Glutamatergic neuron (in vitro differentiated cells): ENCODE results near the gene B4GALNT4. TPM values are rescaled to one million over a fixed set of nuclear protein-coding genes. Genes with fewer than 3 reads are reported as not detected.
A peak's percentile ranks its signal among the peaks of the same experiment; 100 is the strongest.
"Not testable (repeated sequence)": the region's sequence is repeated elsewhere in the genome, so short reads cannot be mapped to it uniquely, and the experiment has no call there.

ENCODE experiments used
- DNase-seq: peaks from one replicate; pipeline ENCODE4 v3.0.0; 2022
- H3K27ac Mint-ChIP-seq: one replicate; pipeline ENCODE4 v1.8.0; 2020; ENCODE audit warnings: mild to moderate bottlenecking, mixed read lengths, inconsistent platforms; ENCODE audit not compliant: unreplicated experiment
- H3K27me3 Mint-ChIP-seq: one replicate; pipeline ENCODE4 v1.8.0; 2020; ENCODE audit warnings: mild to moderate bottlenecking, moderate library complexity, mixed read lengths, inconsistent platforms; ENCODE audit not compliant: unreplicated experiment
- H3K36me3 Mint-ChIP-seq: one replicate; pipeline ENCODE4 v1.8.0; 2020; ENCODE audit warnings: mild to moderate bottlenecking, mixed read lengths, inconsistent platforms; ENCODE audit not compliant: unreplicated experiment
- H3K4me1 Mint-ChIP-seq: one replicate; pipeline ENCODE4 v1.8.0; 2020; ENCODE audit warnings: mild to moderate bottlenecking, low read depth, mixed read lengths, inconsistent platforms; ENCODE audit not compliant: unreplicated experiment
- H3K4me3 Mint-ChIP-seq: one replicate; pipeline ENCODE4 v1.8.0; 2020; ENCODE audit warnings: mild to moderate bottlenecking, mixed read lengths, inconsistent platforms; ENCODE audit not compliant: unreplicated experiment
- H3K9me3 Mint-ChIP-seq: one replicate; pipeline ENCODE4 v1.8.0; 2020; ENCODE audit warnings: mild to moderate bottlenecking, moderate library complexity, mixed read lengths, inconsistent platforms; ENCODE audit not compliant: unreplicated experiment
- total RNA-seq: library from RNA; stranded (reverse); fragmentation: NEBNext Ultra II Directional; extraction: Animal tissue kit (Norgen Biotek cat#: 25700); gene quantifications from one replicate; pipeline ENCODE4 v1.2.1, GENCODE V29; 2021; ENCODE audit not compliant: unreplicated experiment
- TF ChIP-seq, protein P1 (sequence below): fragments of 200-600 bp; sonication (generic); IDR thresholded peaks from one replicate; pipeline ENCODE4 v1.5.0; 2021; ENCODE audit not compliant: partially characterized antibody, unreplicated experiment

The B4GALNT4 gene
- total RNA-seq, 1 donor from 2014 or later, result 418 TPM

DNA sequence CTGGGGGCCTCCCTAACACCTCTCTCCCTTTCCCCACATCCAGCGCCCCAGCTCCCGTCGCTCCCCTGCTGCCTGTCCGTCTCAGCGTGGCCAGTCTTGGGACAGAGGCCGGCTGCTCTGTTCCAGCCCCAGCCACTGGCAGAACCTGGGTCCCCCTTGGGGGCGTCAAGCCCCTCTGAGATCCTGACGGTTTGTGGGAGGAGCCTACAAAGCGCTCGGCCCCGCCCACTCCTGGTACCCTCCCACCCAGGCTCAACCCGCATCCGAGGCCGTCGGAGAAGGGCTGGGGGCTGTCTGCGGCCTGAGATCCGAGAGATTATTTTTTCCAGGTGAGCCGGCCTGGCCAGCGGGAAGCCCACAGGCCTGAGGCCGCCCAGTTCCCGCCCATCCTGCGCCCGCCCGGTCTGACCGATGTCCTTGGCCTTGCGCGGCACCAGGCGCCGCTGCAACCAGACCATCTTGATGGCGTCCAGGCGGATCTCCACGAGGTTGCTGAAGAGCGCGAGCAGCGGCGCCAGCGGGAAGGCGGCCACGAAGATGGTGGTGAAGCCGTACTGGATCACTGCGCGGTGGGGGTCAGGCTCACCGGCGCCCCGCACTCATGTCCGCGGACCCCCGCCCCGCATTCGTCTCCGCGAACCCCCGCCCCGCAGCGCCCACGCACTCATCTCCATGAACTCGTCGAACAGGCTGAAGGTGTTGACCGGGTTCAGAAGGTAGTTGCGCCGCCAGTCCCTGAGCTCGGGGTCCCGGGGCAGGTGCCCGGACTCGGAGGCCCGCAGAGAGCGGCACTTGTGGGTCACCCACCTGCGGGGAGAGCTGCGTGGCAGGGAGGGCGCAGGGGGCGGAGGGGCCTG, 51.0 kb downstream of the B4GALNT4 start:
- TF ChIP-seq, protein P1, sequence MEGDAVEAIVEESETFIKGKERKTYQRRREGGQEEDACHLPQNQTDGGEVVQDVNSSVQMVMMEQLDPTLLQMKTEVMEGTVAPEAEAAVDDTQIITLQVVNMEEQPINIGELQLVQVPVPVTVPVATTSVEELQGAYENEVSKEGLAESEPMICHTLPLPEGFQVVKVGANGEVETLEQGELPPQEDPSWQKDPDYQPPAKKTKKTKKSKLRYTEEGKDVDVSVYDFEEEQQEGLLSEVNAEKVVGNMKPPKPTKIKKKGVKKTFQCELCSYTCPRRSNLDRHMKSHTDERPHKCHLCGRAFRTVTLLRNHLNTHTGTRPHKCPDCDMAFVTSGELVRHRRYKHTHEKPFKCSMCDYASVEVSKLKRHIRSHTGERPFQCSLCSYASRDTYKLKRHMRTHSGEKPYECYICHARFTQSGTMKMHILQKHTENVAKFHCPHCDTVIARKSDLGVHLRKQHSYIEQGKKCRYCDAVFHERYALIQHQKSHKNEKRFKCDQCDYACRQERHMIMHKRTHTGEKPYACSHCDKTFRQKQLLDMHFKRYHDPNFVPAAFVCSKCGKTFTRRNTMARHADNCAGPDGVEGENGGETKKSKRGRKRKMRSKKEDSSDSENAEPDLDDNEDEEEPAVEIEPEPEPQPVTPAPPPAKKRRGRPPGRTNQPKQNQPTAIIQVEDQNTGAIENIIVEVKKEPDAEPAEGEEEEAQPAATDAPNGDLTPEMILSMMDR, result no peak
- H3K9me3 Mint-ChIP-seq, result peaks cover 3% of the 10 kb centered on the region
- peaks cover 1% of the 10 kb centered on the region for H3K4me1 Mint-ChIP-seq
- DNase-seq, result no peak
- no peak overlapping the region for H3K4me3 Mint-ChIP-seq
- H3K36me3 Mint-ChIP-seq, result peaks cover 10% of the 10 kb centered on the region
- H3K27ac Mint-ChIP-seq, result no peak overlapping the region
- peaks cover 10% of the 10 kb centered on the region for H3K27me3 Mint-ChIP-seq

DNA sequence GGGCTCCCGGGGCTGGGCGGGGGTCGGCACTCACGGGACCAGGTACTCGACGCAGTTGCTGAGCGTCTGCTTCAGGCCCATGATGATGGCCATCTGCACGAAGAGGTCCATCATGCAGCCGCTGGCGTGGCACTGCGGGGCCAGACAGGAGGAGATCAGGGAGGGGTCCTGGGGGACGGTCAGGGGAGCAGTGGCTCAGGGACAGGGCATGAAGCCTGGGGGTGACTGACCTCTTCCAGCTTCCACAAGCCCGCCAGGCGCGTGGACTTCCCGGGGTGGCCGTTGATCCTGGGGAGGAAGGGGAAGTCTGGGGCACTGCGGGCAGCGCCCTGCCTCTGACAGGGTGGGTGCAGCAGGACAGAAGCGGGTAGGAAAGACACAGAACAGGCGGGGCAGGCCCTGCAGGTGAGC, 51.6 kb downstream of the B4GALNT4 start:
- TF ChIP-seq, protein P1, result no peak
- H3K27me3 Mint-ChIP-seq, result peaks cover 10% of the 10 kb centered on the region
- no peak overlapping the region for H3K4me3 Mint-ChIP-seq
- DNase-seq, result no peak
- no peak overlapping the region for H3K27ac Mint-ChIP-seq
- H3K9me3 Mint-ChIP-seq, result peaks cover 3% of the 10 kb centered on the region
- H3K4me1 Mint-ChIP-seq, result no peaks in the 10 kb centered on the region
- peaks cover 11% of the 10 kb centered on the region for H3K36me3 Mint-ChIP-seq

GRCh38 chr11:422249-422656, 53.0 kb downstream of the B4GALNT4 start:
- Mint-ChIP-seq H3K9me3 (peaks cover 3% of the 10 kb centered on the region), H3K36me3 (peaks cover 11% of the 10 kb centered on the region), H3K27ac (peak overlapping the region; percentile 59), H3K4me3 (no peak overlapping the region), H3K4me1 (no peaks in the 10 kb centered on the region), H3K27me3 (peaks cover 7% of the 10 kb centered on the region)
- TF ChIP-seq, protein P1, result no peak
- no peak for DNase-seq

DNA sequence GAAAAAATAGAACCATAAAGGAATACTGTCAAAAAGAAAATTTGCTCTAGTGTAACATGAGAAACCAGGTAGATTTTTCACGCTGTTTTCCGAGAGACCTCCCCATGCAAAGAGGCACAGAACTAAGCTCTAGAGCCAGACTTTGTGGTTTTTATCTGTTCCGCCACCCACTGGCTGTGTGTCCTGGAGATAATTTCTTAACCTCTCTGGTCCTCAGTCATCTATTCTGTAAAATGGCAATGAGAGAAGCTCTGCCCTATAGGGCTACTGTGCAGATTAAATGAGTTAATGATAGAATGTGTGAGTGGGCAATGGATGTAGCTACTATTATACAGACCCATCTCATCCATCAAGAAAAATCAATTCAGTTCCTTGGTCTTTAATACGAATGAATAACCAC, 54.9 kb downstream of the B4GALNT4 start:
- Mint-ChIP-seq H3K9me3 (peaks cover 2% of the 10 kb centered on the region), H3K4me1 (no peaks in the 10 kb centered on the region), H3K27me3 (peaks cover 9% of the 10 kb centered on the region), H3K4me3 (no peak overlapping the region), H3K36me3 (peaks cover 11% of the 10 kb centered on the region), H3K27ac (no peak overlapping the region)
- TF ChIP-seq, protein P1, result no peak
- DNase-seq, result no peak

DNA sequence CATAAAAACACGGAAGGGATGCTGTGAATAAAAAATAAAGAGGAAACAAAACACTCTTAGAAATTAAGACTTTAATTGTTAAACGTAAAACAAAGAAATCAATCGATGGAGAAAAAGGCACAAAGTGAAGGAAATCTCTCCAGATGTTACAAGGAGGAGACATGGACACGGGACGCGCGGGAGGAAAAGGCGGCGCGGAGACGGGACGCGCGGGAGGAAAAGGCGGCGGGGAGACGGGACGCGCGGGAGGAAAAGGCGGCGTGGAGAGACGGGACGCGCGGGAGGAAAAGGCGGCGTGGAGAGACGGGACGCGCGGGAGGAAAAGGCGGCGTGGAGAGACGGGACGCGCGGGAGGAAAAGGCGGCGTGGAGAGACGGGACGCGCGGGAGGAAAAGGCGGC, 55.5 kb downstream of the B4GALNT4 start:
- H3K9me3 Mint-ChIP-seq, DNase-seq, H3K4me1 Mint-ChIP-seq, H3K27ac Mint-ChIP-seq, H3K27me3 Mint-ChIP-seq, H3K4me3 Mint-ChIP-seq: not testable (repeated sequence)
- peaks cover 11% of the 10 kb centered on the region for H3K36me3 Mint-ChIP-seq
